Ovary (tissue), 9 donors: ENCODE data around the gene STK33. TPM values are rescaled to one million over a fixed set of nuclear protein-coding genes. Genes with fewer than 3 reads are reported as not detected.

Experiments used
- DNase-seq, 5 donors: peaks; one replicate each; pipeline ENCODE4 v3.0.0-alpha.2; 2019 to 2020
- H3K27ac ChIP-seq, 2 donors: fragments of 200-600 bp; one replicate each; pipeline versions ENCODE4 v1.5.1 to v1.8.0; 2019 to 2022
- H3K27me3 ChIP-seq: fragments of 200-600 bp; one replicate; pipeline ENCODE4 v1.8.0; 2022
- H3K36me3 ChIP-seq: fragments of 200-600 bp; sonication (generic); one replicate; pipeline ENCODE4 v1.5.1; 2019
- H3K4me1 ChIP-seq: one replicate; pipeline ENCODE4 v1.8.1; 2013; ENCODE audit warnings: mild to moderate bottlenecking, moderate library complexity; ENCODE audit not compliant: insufficient read depth
- H3K4me3 ChIP-seq: fragments of 200-600 bp; sonication (generic); one replicate; pipeline ENCODE4 v1.5.1; 2017
- H3K9me3 ChIP-seq, 2 donors: fragments of 200-600 bp in 1 of 2; sonication (generic) in 1 of 2; one replicate each; pipeline versions ENCODE4 v1.5.1 to v1.8.1; 2013 to 2019; ENCODE audit warnings: mild to moderate bottlenecking in 1 of 2, moderate library complexity in 1 of 2
- CTCF ChIP-seq, 3 donors: fragments of 450-650 bp in 2 of 3; fragments of 200-600 bp in 1 of 3; IDR thresholded peaks; one replicate each; pipeline versions ENCODE4 v1.5.1 to v1.8.0; 2016 to 2022; ENCODE audit warnings: antibody characterized with exemption in 3 of 3, mild to moderate bottlenecking in 1 of 3
- EP300 ChIP-seq: sonication (generic); formaldehyde crosslinking; IDR thresholded peaks from one replicate; pipeline ENCODE4 v1.6.1; 2017; ENCODE audit warnings: antibody characterized with exemption
- POLR2A ChIP-seq: fragments of 450-650 bp; IDR thresholded peaks from one replicate; pipeline ENCODE4 v1.6.1; 2017; ENCODE audit warnings: antibody characterized with exemption, mild to moderate bottlenecking, moderate library complexity
- WGBS, 3 donors: extraction: QIAGEN DNeasy Blood & Tissue Kit in 1 of 3; methylation state at CpG; one replicate each; pipeline versions ENCODE4 v1.1.5 to v1.1.7; 2013 to 2017; 5-methylcytosine and 5-hydroxymethylcytosine counted together
- intact Hi-C, 4 donors: fragments of 100-400 bp; cut with DNase I; formaldehyde crosslinking; loops; one replicate each; pipeline versions ENCODE4 v1.11.0 to v1.15.1; 2022 to 2023
- polyA plus RNA-seq, 2 donors: library from polyadenylated mRNA; stranded (reverse); fragments of 200-250 nt in 1 of 2; fragments of 350-450 nt in 1 of 2; fragmentation: Illumina TruSeq in 1 of 2; extraction: RNeasy Lipid Tissue Mini Kit (QIAGEN cat#74804) in 1 of 2; gene quantifications; one replicate each; pipeline ENCODE4 v1.2.3, GENCODE V29; 2013 to 2014
- total RNA-seq, 7 donors: library from RNA; depleted of rRNA in 2 of 7; stranded (reverse); fragments of >200 nt in 2 of 7; fragmentation: NEBNext Ultra II Directional in 3 of 7; extraction: Animal tissue kit (Norgen Biotek cat#: 25700) in 3 of 7; gene quantifications; one replicate each; pipeline versions ENCODE4 v1.1.0 to v1.2.4, GENCODE V29; 2016 to 2023
- donor health status: DM: no; HTN: no; CAD: no; lungs with moderate emphysema.
- donor health status: DM: no; HTN: no; CAD: no.
- donor health status: Bipolar disorder and iron deficiency.
- donor health status: DM: yes; HTN: yes; CAD: no.
- donor health status: DM: no; HTN: no; CAD: no.
- donor health status: DM: yes; HTN: yes; CAD: no.

STK33 gene
- total and polyA plus RNA-seq, 9 donors = 11.9 to 50.8 (median 23.5) TPM

GRCh38 chr11:8615291-8616032, 21.4 kb upstream of the STK33 start:
- intact Hi-C loops = no loop called here
- no peak overlapping the region for H3K27ac ChIP-seq
- H3K36me3 ChIP-seq = no peaks in the 10 kb centered on the region
- DNase-seq = no peak
- H3K9me3 ChIP-seq = no peaks in the 10 kb centered on the region
- H3K4me1 ChIP-seq = no peaks in the 10 kb centered on the region
- WGBS, 3 donors = 83 to 89% (median 85%) methylated on average over 4 of the region's 4 CpGs
- no peaks in the 10 kb centered on the region for H3K27me3 ChIP-seq
- TF ChIP-seq CTCF (IDR thresholded peaks at IDR 0.05) = no peak
- no peak for TF ChIP-seq EP300
- no peak for TF ChIP-seq POLR2A
- no peak overlapping the region for H3K4me3 ChIP-seq

- H3K9me3 ChIP-seq = no peaks in the 10 kb centered on the region
These were observed 20.5 kb upstream of the STK33 start for GRCh38 chr11:8614497-8614896.

GRCh38 chr11:8613036-8613435, 19.0 kb upstream of the STK33 start:
- no peaks in the 10 kb centered on the region for H3K9me3 ChIP-seq
- H3K27ac ChIP-seq = no peak overlapping the region
- no peak for DNase-seq
- 21 to 34% (median 27%) methylated on average over 1 of the region's 1 CpG for WGBS, 3 donors
- H3K4me1 ChIP-seq = no peaks in the 10 kb centered on the region
- TF ChIP-seq EP300 = no peak
- TF ChIP-seq POLR2A = no peak
- no peak for TF ChIP-seq CTCF (IDR thresholded peaks at IDR 0.05)
- intact Hi-C loops = no loop called here
- no peaks in the 10 kb centered on the region for H3K36me3 ChIP-seq
- H3K27me3 ChIP-seq = no peaks in the 10 kb centered on the region
- no peak overlapping the region for H3K4me3 ChIP-seq

More at GRCh38 chr11:8614497-8614896, 20.5 kb upstream of the STK33 start:
- Histone ChIP-seq H3K4me1 (no peaks in the 10 kb centered on the region), H3K27ac (no peak overlapping the region), H3K27me3 (no peaks in the 10 kb centered on the region), H3K36me3 (no peaks in the 10 kb centered on the region), H3K4me3 (no peak overlapping the region)
- TF ChIP-seq EP300 (no peak), POLR2A (no peak), CTCF (IDR thresholded peaks at IDR 0.05) (no peak)
- DNase-seq = no peak
- 90 to 93% (median 92%) methylated on average over 4 of the region's 4 CpGs for WGBS, 3 donors
- intact Hi-C loops = no loop called here

- 69 to 85% (median 81%) methylated on average over 5 of the region's 5 CpGs for WGBS, 3 donors
- DNase-seq = no peak
- H3K36me3 ChIP-seq = no peaks in the 10 kb centered on the region
- no peaks in the 10 kb centered on the region for H3K9me3 ChIP-seq
- H3K4me3 ChIP-seq = no peak overlapping the region
- intact Hi-C loops = no loop called here
- no peak for TF ChIP-seq CTCF (IDR thresholded peaks at IDR 0.05)
- no peak for TF ChIP-seq EP300
- TF ChIP-seq POLR2A = no peak
- no peaks in the 10 kb centered on the region for H3K27me3 ChIP-seq
- H3K4me1 ChIP-seq = no peaks in the 10 kb centered on the region
- H3K27ac ChIP-seq = no peak overlapping the region
These were observed 18.5 kb upstream of the STK33 start for GRCh38 chr11:8612522-8612921.
